Measurements from ENCODE around the gene ENG.

Gene ENG

GRCh38 chr9:127803507-127804352 lies 50.7 kb downstream of the ENG start:
- DNase-seq (ENCODE audit: extremely low spot score): no peak
- POLR2A ChIA-PET: interaction anchor here (0.5 to 1.0 kb wide), 2 partner anchors 12 to 50 kb away, joined by 3 read pairs; no protein-coding TSS in a partner anchor
- CTCF ChIA-PET: interaction anchor here (0.8 to 1.6 kb wide), 4 partner anchors 31 to 74 kb away, joined by 3 to 4 read pairs (median 3); partner anchors contain the start of genes AK1, ENG and TOR2A
- TF ChIP-seq, protein P1, sequence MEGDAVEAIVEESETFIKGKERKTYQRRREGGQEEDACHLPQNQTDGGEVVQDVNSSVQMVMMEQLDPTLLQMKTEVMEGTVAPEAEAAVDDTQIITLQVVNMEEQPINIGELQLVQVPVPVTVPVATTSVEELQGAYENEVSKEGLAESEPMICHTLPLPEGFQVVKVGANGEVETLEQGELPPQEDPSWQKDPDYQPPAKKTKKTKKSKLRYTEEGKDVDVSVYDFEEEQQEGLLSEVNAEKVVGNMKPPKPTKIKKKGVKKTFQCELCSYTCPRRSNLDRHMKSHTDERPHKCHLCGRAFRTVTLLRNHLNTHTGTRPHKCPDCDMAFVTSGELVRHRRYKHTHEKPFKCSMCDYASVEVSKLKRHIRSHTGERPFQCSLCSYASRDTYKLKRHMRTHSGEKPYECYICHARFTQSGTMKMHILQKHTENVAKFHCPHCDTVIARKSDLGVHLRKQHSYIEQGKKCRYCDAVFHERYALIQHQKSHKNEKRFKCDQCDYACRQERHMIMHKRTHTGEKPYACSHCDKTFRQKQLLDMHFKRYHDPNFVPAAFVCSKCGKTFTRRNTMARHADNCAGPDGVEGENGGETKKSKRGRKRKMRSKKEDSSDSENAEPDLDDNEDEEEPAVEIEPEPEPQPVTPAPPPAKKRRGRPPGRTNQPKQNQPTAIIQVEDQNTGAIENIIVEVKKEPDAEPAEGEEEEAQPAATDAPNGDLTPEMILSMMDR (IDR thresholded peaks at IDR 0.05; ENCODE audit: control extremely low read depth, extremely low read depth, low read depth, missing control alignments): no peak

DNA sequence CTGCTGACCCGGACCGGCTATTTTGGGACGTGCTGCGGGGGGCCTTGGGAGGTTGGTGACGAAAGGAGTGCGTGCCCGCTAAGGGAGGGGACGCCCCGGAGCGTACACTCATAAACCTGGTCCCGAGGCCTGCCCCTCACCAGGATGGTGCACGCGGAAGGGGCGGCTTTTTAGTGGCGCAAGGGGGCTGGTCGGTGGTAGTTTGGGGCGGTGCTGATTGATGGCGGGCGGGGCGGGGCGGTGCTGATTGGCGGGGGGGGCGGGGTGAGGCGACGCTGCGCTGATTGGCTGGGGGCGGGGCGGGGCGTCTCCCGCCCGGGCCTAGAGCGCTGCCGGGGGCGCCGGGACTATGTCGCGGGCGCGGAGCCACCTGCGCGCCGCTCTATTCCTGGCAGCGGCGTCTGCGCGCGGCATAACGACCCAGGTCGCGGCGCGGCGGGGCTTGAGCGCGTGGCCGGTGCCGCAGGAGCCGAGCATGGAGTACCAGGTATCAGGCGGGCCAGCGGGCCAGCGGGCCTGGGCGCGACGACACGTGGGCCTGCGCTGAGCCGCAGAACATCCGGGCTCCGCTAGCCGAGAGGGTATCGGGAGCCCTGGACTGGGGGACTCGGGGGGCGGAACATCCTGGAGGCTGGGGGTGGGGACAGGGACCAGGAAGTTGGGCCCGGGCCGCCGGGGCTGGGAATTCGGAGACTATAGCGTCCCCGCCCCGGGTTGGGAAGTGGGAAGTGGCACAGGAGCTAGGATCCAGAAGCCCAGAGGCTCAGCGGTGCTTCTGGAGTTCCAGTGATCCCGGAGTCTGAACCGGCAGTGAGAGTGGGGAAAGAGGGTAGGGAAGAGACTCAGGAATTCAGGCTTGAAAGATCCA lies 51.6 kb downstream of the ENG start, which contains the start of gene FPGS:
Gene FPGS (plus strand): TSS at position 307 of the 868 bp plus-strand sequence. CDS start 43 bp downstream, at position 350.
- peak; percentile 97 for DNase-seq (ENCODE audit: extremely low spot score)
- ChIA-PET CTCF (interaction anchor here (0.7 to 2.1 kb wide), 8 partner anchors 10 to 74 kb away, joined by 3 to 12 read pairs (median 4); partner anchors contain the start of genes CDK9, SH2D3C and TOR2A), POLR2A (interaction anchor here (0.5 to 1.1 kb wide), 6 partner anchors 10 to 102 kb away, joined by 3 to 5 read pairs (median 4); no protein-coding TSS in a partner anchor)
- TF ChIP-seq, protein P1 (IDR thresholded peaks at IDR 0.05; ENCODE audit: control extremely low read depth, extremely low read depth, low read depth, missing control alignments): no peak

DNA sequence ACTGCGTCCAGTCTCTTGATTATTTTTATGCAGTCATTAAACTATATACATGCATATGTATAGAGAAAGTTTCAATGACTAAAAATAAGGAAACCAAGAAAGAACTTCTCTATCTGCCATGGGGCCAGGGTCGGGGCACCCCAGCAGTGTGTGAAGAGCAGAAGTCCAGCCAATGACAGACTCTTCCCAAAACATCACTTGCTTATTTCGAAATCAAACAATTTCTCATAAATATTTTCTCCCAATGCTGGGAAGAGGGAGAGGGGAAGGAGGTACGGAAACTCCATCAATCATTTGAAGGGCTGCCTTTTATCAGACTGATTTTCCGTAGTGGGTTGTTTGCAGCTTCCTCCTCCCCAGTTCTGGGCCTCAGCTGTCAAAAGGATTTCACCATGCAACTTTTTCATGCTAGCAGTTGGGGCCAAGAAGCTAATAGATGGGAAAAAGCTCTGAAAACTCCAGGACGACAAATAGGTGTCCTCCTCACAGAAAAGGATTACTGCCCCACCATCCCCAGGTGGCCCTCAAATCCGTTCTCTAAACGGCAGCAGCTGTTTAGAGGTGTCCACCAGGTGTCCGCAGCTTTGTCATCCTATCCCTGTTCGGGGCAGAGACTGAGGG lies 52.4 kb downstream of the ENG start:
- no peak for DNase-seq (ENCODE audit: extremely low spot score)
- ChIA-PET POLR2A (interaction anchor here (1.0 to 1.1 kb wide), 3 partner anchors 10 to 59 kb away, joined by 3 to 5 read pairs (median 4); no protein-coding TSS in a partner anchor), CTCF (interaction anchor here (0.7 to 2.1 kb wide), 7 partner anchors 10 to 120 kb away, joined by 3 to 12 read pairs (median 4); partner anchors contain the start of genes CDK9, SH2D3C and TOR2A)
- TF ChIP-seq, protein P1 (IDR thresholded peaks at IDR 0.05; ENCODE audit: control extremely low read depth, extremely low read depth, low read depth, missing control alignments): no peak

- ChIA-PET POLR2A (interaction anchor here (0.6 to 1.7 kb wide), 5 partner anchors 12 to 179 kb away, joined by 3 to 6 read pairs (median 4); partner anchors contain the start of gene CDK9), CTCF (interaction anchor here (3.6 kb wide), 1 partner anchor 10 kb away, joined by 21 read pairs; the partner anchor contains the start of gene CDK9)
- DNase-seq (ENCODE audit: extremely low spot score): no peak
- TF ChIP-seq, protein P1 (IDR thresholded peaks at IDR 0.05; ENCODE audit: control extremely low read depth, extremely low read depth, low read depth, missing control alignments): no peak
These were observed 57.5 kb downstream of the ENG start for GRCh38 chr9:127796852-127797370.

DNA sequence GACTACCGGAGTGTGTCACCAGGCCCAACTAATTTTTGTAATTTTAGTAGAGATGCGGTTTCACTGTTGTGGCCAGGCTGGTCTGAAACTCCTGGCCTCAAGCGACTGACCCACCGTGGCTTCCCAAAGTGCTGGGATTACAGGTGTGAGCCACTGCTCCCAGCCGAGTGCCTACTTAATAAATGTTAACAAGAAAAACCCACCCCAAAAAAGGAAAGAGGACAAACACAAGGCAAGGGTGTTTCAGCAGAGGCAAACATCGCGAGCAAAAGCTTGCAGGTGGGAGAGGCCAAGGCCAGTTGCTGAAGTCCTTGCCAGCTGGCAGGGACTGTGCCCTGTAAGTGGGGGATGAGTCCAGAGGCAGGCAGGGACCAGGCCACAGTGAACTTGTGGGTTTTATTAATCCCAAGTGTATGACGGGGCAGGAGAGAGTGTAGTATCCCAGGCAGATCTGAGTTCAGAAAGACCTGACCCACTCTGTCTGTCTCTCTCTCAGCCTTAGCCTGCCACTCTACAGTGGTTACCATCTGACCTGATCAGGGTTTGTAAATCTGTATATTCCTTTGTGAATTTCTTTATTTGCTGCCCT lies 58.1 kb downstream of the ENG start:
- ChIA-PET POLR2A (interaction anchor here (0.6 to 1.7 kb wide), 4 partner anchors 11 to 102 kb away, joined by 3 to 6 read pairs (median 4); partner anchors contain the start of gene CDK9), CTCF (interaction anchor here (1.1 to 3.6 kb wide), 3 partner anchors 10 to 125 kb away, joined by 3 to 21 read pairs (median 3); partner anchors contain the start of gene CDK9)
- TF ChIP-seq, protein P1 (IDR thresholded peaks at IDR 0.05; ENCODE audit: control extremely low read depth, extremely low read depth, low read depth, missing control alignments): no peak
- no peak for DNase-seq (ENCODE audit: extremely low spot score)
